Stimulated activated CD8-positive, alpha-beta memory T cell treated with anti-CD3 and anti-CD28 coated beads, Interleukin-12 subunit alpha, Interleukin-12 subunit beta, amount 100 ng/mL, for 24 hours (primary cell): ENCODE results near the gene RBM17.
"Not testable (repeated sequence)": the region's sequence is repeated elsewhere in the genome, so short reads cannot be mapped to it uniquely, and the experiment has no call there.

Experiments used
- DNase-seq: peaks from one replicate; pipeline ENCODE4 v3.0.0-alpha.2; 2020; ENCODE audit errors: extremely low read depth

Gene RBM17

DNA sequence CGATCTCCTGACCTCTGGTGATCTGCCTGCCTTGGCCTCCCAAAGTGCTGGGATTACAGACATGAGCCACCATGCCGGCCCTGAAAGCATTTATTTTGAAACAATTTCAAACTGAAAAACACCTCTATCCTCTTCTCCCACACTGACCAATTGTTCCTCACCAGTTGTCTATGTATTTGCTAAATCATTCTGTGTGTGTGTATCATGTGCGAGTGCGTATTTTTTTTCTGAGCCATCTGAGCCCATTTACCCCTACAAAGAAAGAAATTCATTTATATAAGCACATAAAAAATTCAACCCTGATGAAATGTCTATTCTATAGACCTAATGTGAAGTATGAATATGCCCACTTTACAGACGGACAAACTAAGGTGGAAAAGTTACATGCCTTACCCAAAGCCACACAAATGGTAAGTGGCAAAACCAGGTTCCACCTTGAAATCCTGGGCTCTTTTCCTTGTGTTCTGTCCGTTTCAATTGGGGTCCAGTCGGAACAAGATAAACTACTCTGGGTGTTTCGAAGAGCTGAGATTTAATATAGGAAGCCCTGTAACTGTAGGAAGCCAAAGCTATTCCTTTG, 46.8 kb downstream of the RBM17 start:
- DNase-seq, result no peak

DNA sequence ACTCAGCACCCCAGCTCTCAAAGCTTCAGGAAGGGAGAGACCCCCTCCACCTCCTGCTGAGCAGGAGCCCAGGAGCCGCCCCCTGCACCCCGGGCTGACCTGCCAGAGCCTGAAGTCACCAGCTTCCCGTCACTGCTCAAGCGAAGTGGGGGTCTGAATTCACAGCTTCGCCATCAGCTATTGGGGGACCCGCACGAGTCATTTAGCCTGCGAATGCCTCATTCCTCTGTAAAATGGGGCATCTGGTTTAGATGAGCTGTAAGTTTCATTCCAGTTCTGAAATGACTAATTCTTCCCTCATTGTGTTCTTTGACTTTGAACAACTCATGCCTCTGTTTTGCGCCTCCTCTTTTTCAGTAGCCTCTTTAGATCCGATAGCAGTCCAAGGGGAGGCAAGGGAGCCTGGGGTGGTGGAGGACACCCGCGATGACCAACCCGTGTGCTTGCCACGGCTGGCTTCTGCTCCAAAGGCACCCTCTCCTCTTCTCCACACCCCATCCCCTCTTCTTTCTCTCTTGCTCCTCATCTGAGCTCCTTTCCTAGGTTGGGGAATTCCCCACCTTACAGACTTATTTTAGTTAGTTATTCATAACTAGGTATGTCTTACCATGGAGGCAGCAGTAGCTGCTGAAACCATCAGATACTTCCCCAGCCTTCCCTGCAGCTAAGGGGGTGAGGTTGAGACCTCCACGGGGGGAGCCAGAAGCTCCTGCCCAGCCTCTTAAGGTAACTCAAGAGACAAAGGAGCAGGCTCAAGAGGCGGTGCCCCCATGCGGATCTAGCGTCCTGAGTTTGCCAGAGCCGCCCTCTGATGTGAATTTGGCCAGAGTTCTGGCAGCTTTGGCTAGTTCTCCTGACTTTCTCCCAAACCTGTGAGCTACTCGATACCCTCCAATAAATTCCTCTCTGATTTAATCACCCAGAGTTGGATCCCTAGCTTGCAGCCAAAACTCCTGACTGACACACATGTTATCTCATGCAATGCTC, 47.7 kb downstream of the RBM17 start:
- DNase-seq, result peak; percentile 51

DNA sequence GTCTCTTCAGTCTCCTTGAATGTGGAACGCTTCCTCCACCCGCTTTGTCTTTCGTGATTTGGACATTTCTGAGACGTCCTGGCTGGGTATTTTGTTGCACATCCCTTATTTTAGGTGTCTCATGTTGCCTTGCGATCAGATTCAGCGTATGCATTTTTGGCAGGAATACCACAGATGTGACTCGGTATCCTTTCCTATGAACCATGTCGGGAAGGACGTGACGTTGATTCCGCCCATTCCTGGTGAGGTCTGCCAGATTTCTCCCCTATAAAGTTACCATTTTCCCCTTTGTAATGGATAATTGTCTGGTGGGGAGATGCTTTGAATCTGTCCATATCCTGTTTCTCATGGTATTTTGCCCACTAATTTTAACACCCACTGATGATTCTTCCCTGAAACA, 49.6 kb downstream of the RBM17 start:
- no peak for DNase-seq

- no peak for DNase-seq
Measured at GRCh38 chr10:6139470-6139869, 50.6 kb downstream of the RBM17 start.

DNA sequence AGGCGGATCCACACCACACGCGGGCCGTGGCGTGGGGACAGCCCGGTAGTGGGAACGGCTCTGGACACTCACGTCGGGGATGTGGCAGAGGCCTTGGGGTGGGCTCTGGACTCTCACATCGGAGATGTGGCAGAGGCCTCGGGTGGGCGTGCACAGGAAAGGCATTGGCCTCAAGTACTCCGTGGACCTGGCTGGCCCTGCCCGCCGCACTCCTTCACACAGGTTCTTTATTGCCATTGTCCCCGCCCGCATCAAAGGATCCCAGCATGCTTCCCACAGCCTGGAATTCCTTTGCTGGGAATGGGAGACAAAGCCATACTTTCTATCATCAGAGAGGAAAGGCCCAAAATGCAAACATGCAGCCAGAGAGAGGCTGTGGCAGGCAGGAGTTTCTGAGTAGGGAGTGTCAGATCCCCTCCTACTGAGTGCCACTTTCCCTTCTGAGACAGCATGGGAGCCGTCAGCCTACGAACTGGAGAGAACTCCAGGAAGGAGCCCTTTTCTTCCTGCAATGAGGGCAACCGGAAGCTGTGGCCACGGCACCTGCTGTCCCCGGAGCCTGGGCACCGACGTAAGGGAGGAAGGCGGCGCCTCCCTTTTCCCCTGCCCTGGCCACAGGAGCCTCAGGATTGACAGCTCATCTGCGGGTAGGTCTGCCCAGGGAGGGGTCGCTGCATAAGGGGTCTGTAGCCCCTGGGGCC, 51.5 kb downstream of the RBM17 start:
- DNase-seq, result no peak

DNA sequence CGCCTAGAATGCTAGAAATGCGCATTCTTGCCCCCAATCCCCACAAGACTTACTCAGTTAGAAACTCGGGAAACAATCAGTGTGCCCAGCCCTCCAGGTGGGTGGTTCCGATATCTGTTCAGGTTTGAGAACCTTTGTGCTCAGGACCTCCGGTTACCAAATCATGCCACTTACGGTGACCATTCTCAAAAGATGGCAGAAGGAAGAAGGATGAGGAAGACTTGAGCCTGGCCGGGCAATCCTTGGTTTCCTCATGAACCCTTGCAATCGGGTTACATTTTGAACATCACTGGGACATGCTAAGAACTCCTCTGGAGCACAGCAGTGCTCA, 52.1 kb downstream of the RBM17 start:
- DNase-seq, result no peak

DNA sequence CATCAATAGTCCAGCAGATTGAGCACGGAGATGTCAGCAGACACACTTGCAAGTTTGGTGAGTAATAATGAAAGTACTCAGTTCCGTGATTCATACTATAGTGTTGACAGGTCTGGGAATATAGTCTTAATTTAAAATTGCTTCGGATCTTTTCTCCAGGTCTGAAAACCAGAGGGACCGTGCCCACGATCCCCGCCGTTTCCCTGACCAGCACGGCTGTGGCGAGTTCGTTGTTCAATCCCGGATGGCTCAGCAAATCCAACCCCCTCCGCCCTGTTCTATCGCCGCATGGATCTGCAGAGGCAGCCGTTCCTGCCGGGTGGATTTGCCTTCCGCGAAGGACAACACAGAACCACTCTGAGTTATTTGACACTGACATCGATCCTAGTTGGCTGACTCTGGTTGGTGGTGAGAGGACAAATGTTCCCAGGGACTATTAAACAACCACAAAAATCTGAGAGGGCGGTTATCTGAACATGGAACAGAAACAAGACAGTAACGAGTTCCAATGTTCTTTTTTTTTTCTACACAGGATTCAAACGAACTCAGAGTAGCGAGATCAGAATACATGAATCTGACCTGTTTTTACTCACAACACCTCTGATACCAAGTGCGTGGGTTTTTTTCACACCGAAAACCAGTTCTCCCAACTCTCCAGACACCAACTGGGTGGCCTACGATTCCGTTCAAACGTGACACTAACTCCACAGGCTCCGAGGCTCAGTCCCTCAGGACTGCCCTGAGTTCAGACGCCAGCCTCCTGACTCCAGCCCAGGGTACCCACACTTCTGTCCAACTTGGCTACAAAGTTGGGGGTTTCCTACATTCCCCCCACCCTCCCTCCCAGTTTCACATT, 52.7 kb downstream of the RBM17 start:
- no peak for DNase-seq

- not testable (repeated sequence) for DNase-seq
Measured at GRCh38 chr10:6142186-6142585, 53.4 kb downstream of the RBM17 start.

DNA sequence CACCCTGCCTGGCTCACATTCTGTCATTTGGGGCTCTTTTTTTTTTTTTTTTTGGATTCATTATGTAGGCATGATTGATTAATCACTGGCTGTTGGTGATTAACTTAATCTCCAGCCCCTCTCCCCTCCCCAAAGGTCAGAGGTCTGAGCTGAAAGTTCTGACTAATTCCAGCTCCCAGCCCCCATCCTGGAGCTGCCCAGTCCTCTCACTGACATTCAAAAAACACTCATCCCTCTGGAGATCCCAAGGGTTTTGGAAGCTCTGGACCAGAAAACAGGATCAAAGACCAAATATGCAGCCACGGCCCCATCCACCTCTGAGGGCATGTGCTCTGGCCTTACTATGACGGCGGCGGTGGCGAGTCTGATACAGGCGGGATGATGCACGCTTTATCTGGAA, 53.8 kb downstream of the RBM17 start:
- DNase-seq, result no peak

DNA sequence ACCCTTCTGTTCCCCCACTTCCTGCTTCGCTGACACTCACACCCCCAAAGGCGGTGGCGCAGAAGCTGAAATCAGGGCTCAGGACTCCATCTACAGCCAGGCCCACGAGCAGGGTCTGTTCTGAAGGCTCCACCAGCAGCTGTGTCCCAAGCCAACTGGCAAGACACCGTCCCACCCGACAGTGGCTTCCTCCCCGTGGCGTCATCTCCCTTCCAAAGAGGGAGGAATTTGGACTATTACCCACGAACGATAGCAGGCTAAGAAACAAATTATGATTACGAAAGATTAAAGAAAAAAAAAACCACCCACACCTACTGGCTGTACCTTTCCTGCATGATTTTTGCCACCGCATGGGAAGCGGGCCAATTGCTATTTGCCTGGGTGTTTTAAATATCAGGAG, 54.3 kb downstream of the RBM17 start:
- no peak for DNase-seq

DNA sequence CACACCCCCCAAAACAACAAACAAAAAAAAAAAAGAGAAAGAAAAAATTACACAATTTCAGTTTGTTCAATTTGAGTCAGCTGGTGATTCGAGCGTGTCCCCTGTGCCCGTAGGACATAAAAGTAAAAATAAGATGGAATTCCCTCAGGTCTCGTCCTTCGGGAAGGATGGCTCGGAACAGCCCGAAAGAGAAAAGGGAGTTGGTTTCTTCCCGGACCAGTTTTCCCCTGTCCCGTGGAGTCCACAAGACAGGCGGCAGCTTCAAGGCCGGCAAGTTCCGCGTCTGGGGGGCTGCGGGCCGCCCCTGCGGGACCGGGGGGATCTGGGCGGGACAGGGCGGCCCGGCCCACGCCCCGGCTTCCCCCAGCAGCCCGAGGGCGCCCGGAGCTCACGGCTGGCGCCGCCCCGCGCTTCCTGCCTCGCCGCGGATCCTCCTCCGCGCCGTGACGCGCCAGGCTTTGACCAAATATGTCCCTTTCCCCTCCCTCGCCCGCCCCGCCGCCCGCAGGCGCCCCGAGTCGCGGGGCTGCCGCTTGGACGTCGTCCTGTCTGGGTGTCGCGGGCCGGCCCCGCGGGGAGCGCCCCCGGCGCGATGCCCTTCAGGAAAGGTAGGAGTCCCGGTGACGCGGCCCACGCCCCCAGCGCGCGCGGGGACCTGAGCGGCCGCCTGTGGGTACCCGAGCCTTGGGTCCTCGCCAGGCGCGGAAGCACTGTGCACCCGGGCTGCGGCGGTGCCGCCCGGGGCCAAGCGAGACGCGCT, 55.8 kb downstream of the RBM17 start:
- peak; percentile 76 for DNase-seq

DNA sequence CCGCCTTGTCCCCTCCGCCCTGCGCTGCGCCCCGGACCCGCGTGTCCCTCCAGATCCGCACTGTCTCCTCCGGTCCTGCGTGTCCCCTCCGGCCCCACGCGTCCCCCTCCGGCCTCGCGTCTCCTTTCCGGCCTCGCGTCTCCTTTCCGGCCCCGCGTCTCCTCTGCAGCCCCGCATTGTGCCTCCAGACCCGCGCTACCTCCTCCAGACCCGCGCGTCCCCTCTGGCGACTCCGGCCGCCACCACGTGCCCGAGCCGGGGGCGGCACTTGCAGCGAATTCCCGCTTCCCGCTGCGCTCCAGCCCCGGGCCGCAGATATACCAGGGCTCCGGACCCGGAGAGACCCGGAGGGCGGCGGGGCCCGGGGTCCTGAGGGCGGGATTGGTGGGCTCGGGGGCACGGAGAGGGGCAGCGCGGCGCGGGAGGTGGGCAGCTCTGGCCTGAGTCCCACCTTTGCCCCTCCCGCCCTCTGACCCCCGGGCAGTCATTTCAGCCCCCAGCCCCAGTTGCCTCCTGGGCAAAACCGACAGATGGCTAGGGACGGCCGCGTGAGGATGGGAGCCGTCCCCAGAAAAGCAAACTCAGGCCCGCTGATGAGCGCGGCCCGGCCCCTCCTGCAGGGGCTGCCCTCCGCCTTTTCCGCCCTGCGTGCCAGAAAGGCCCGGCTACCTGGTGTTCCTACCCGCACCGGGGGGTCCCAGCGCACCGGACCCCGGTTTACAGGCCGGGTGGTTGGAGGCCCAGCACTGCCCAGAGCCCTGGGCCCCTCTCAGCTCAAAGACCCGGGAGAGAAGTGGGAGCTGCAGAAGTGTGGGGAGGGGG, 56.5 kb downstream of the RBM17 start:
- no peak for DNase-seq

DNA sequence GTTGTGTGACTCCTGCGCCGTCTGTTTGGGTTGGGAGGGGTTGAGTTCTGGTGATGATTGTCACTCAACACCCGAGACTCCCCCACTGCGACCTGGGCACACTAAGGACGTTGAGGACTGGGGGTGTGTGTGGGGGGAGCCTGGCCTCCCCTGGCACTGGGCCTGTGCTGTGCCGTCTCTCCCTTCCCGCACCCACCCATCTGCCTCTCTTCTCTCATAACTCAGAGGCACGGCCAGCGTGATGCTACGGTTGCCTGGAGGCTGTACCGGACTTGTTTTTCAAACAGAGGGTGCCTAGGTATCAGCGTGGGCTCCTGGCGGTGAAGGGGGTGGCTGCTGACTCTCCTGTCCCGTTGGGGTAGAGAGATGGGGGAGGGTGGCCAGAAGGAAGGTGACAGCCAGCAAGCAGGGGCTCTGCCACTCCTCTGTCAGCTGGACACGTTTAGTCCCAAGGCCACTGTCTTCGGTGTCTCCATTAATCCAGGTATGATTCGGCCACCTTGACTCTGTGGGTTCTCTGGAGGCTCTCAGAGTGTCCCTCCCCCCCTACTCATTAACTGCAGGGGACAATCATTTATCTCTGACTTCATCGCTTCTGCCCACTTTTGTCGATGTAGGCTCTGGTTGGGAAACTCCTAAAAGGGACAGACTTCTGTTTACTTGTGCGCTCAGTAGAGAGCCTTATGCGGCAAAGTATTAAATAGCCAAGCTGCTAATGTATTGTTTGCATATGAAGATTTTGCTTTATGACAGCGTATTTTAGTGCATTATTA, 57.4 kb downstream of the RBM17 start:
- no peak for DNase-seq

DNA sequence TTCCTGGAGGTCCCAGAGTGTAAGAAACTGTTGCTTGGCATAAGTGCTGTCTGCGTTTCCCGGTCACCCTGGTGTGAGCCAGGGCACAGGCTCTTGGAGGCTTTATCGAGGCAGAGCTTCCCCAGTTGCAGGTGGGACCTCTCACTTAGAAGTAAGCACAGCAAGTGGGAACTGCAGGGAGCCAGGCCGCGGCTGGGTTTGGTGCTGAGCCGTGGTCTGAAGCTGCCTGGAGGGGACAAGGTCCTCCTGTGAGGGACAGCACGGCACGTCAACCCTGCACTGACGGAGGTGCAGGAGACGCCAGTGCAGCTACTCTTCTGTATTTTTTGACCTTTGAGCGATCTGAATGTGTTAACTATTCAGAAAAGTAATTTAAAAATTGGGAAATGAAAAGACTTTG, 58.1 kb downstream of the RBM17 start:
- DNase-seq, result no peak

GRCh38 chr10:6148251-6148701, 59.4 kb downstream of the RBM17 start:
- DNase-seq, result no peak

DNA sequence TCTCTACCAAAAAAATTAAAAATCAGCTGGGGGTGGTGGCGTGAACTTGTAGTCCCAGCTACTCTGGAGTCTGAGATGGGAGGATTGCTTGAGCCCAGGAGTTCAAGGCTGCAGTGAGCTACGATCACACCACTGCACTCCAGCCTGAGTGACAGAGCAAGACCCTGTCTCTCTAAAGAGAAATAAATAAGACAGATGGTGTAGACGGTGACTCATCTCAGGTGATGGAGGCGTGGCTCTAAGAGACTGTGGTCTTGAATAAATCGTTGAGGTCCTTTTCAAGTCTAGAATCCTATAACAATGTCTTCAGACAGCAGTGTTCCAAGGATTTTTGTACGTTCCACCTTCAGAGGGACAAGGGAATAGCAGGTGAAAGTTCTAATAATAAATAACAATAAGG, 60.1 kb downstream of the RBM17 start:
- DNase-seq, result no peak

DNA sequence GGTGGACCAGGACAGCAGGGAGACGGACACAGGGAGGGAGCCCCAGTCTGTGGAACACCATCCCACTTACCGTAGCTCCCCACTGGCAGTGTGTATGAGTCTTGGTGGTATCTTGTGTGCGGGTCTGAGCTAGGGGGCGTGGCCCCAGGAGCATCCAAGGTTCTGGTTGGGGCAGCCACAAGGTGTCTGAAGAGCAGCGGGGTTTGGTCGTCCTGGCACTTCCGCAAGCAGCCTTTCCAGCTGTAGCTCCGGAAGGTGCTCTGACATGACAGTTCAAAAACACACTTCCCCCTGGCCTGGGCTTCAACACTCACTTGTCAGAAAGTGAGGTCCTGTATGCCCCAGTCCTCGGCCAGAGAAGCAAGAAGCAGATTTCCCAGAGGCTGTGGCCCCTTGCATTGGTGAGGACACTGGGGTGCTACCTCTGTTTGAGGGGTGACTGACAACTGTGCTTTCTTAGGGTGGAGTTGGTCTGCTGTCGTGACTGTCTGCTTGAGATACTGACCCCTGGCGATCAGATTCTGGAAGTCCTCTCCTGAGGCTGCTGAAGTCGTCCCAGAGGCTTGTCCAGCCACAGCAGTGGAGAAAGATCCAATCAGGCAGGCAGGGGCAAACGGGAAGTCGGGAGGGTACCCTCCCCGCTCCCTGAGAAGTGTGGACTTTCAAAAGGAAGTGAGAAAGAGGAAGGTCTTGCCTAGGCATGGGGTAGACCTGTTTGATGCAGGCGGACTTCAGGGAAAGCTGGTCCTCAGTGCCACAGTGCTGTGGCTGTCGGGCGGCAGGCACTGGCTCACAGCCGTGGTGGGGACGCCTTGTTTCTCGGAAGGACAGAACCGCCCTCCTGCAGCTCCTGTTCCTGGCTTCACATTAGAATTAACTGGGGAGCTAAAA, 62.5 kb downstream of the RBM17 start:
- DNase-seq, result no peak

DNA sequence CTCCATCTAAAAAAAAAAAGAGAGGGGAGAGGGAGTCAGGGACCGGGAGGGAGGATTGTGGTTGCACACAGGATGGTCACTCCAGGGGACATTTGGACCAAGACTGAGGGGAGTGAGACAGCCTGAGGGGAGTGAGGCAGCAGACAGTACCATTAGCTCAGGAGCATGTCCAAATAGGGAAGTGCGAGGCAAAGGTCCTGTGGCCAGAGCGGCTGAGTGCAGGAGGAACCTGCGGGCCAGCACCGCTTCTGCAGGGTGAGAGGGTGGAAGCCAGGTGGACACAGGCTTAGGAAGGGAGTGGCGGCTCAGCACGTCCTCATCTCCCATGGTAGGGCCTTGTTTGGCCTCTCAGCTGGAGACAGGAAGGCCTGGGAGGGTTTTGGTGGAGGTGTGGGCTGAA, 65.0 kb downstream of the RBM17 start:
- no peak for DNase-seq
